ENCODE data around the gene SCN9A. TPM values are rescaled to one million over a fixed set of nuclear protein-coding genes. Genes with fewer than 3 reads are reported as not detected.

Gene SCN9A
- total RNA-seq, 2 experiments from 2014 or later, result not detected

- Histone ChIP-seq H3K9me3 (ENCODE audit: low read length) (no peaks in the 10 kb centered on the region), H3K4me1 (ENCODE audit: insufficient read depth, low read length, poor library complexity, severe bottlenecking) (no peaks in the 10 kb centered on the region), H3K27ac (ENCODE audit: low read depth, low read length, poor library complexity, severe bottlenecking) (no peak overlapping the region), H4K20me1 (ENCODE audit: insufficient read depth, low read length) (no peaks in the 10 kb centered on the region), H3K79me2 (ENCODE audit: insufficient read depth, low read depth, low read length) (no peaks in the 10 kb centered on the region), H2AFZ (ENCODE audit: low read length) (no peak overlapping the region), H3K4me3 (ENCODE audit: low read depth, low read length, poor library complexity, severe bottlenecking) (no peak overlapping the region), H3K4me2 (ENCODE audit: low read length) (no peak overlapping the region), H3K36me3 (ENCODE audit: insufficient read depth, low read length) (no peaks in the 10 kb centered on the region), H3K9me2 (ENCODE audit: insufficient read depth, low read length) (no peaks in the 10 kb centered on the region)
- intact Hi-C loops (cut with micrococcal nuclease; ENCODE audit: unreplicated experiment), result no loop called here
- BruUV-seq (replicated peaks), result no TSS peak
- DNase-seq (ENCODE audit: low spot score), result no peak
- TF ChIP-seq EZH2phosphoT487 (IDR thresholded peaks at IDR 0.05; ENCODE audit: borderline replicate concordance, low read depth, low read length), result no peak
- TF ChIP-seq, protein P1, sequence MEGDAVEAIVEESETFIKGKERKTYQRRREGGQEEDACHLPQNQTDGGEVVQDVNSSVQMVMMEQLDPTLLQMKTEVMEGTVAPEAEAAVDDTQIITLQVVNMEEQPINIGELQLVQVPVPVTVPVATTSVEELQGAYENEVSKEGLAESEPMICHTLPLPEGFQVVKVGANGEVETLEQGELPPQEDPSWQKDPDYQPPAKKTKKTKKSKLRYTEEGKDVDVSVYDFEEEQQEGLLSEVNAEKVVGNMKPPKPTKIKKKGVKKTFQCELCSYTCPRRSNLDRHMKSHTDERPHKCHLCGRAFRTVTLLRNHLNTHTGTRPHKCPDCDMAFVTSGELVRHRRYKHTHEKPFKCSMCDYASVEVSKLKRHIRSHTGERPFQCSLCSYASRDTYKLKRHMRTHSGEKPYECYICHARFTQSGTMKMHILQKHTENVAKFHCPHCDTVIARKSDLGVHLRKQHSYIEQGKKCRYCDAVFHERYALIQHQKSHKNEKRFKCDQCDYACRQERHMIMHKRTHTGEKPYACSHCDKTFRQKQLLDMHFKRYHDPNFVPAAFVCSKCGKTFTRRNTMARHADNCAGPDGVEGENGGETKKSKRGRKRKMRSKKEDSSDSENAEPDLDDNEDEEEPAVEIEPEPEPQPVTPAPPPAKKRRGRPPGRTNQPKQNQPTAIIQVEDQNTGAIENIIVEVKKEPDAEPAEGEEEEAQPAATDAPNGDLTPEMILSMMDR (conservative IDR thresholded peaks at IDR 0.05; ENCODE audit: low read length), result no peak
- POLR2A ChIA-PET, result interaction anchor here (0.8 kb wide), 1 partner anchor 55 kb away, joined by 3 read pairs; no protein-coding TSS in a partner anchor
- CTCF ChIA-PET (ENCODE audit: unreplicated experiment), result no interaction called here
These were observed 9.8 kb downstream of the SCN9A start for GRCh38 chr2:166365803-166366420.

GRCh38 chr2:166365239-166365638, 10.5 kb downstream of the SCN9A start:
- Histone ChIP-seq H3K36me3 (ENCODE audit: insufficient read depth, low read length) (no peaks in the 10 kb centered on the region), H2AFZ (ENCODE audit: low read length) (no peak overlapping the region), H3K4me1 (ENCODE audit: insufficient read depth, low read length, poor library complexity, severe bottlenecking) (no peaks in the 10 kb centered on the region), H3K27ac (ENCODE audit: low read depth, low read length, poor library complexity, severe bottlenecking) (no peak overlapping the region), H3K79me2 (ENCODE audit: insufficient read depth, low read depth, low read length) (no peaks in the 10 kb centered on the region), H3K4me2 (ENCODE audit: low read length) (no peak overlapping the region), H3K9me2 (ENCODE audit: insufficient read depth, low read length) (no peaks in the 10 kb centered on the region), H3K9me3 (ENCODE audit: low read length) (no peaks in the 10 kb centered on the region), H3K4me3 (ENCODE audit: low read depth, low read length, poor library complexity, severe bottlenecking) (no peak overlapping the region), H4K20me1 (ENCODE audit: insufficient read depth, low read length) (no peaks in the 10 kb centered on the region)
- no TSS peak for BruUV-seq (replicated peaks)
- TF ChIP-seq EZH2phosphoT487 (IDR thresholded peaks at IDR 0.05; ENCODE audit: borderline replicate concordance, low read depth, low read length), result no peak
- TF ChIP-seq, protein P1 (conservative IDR thresholded peaks at IDR 0.05; ENCODE audit: low read length), result no peak
- intact Hi-C loops (cut with micrococcal nuclease; ENCODE audit: unreplicated experiment), result no loop called here
- CTCF ChIA-PET (ENCODE audit: unreplicated experiment), result no interaction called here
- no peak for DNase-seq (ENCODE audit: low spot score)
- POLR2A ChIA-PET, result no interaction called here

DNA sequence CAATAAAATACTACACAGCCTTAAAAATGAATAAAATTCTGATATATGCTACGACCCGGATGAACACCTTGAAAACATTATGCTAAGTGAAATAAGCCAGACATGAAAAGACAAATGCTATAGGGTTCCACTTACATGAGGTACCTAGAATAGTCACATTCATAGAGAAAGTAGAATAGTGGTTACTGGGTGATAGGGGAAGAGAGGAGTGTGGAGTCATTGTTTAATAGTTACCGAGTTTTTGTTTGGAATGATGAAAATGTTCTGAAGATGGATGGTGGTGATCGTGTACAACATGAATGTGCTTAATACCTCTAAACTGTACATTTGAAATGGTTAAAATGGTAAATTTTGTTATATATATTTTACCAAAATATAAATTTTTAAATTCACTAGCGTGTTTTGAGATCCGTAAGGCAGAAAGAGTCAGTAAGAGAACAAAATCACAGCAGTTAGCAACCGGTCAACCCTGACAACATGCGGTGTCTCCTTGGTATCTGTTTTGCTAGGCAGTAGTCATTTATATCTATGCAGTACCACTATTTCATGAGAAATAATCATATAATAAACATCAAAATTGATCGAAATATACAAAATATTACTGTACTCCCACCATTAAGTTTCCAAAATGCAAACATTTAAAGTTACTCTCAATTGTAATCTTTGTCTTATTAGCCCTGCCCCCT, 11.1 kb downstream of the SCN9A start:
- DNase-seq (ENCODE audit: low spot score), result no peak
- ChIA-PET POLR2A (no interaction called here), CTCF (ENCODE audit: unreplicated experiment) (no interaction called here)
- H3K27ac ChIP-seq (ENCODE audit: low read depth, low read length, poor library complexity, severe bottlenecking), result no peak overlapping the region
- H3K9me3 ChIP-seq (ENCODE audit: low read length), result no peaks in the 10 kb centered on the region
- H3K79me2 ChIP-seq (ENCODE audit: insufficient read depth, low read depth, low read length), result no peaks in the 10 kb centered on the region
- no peaks in the 10 kb centered on the region for H4K20me1 ChIP-seq (ENCODE audit: insufficient read depth, low read length)
- no peak for TF ChIP-seq EZH2phosphoT487 (IDR thresholded peaks at IDR 0.05; ENCODE audit: borderline replicate concordance, low read depth, low read length)
- TF ChIP-seq, protein P1 (conservative IDR thresholded peaks at IDR 0.05; ENCODE audit: low read length), result no peak
- intact Hi-C loops (cut with micrococcal nuclease; ENCODE audit: unreplicated experiment), result no loop called here
- H3K4me1 ChIP-seq (ENCODE audit: insufficient read depth, low read length, poor library complexity, severe bottlenecking), result no peaks in the 10 kb centered on the region
- H3K4me3 ChIP-seq (ENCODE audit: low read depth, low read length, poor library complexity, severe bottlenecking), result no peak overlapping the region
- no peaks in the 10 kb centered on the region for H3K36me3 ChIP-seq (ENCODE audit: insufficient read depth, low read length)
- H2AFZ ChIP-seq (ENCODE audit: low read length), result no peak overlapping the region
- H3K9me2 ChIP-seq (ENCODE audit: insufficient read depth, low read length), result no peaks in the 10 kb centered on the region
- no peak overlapping the region for H3K4me2 ChIP-seq (ENCODE audit: low read length)
- no TSS peak for BruUV-seq (replicated peaks)

Data from OCI-LY7 (cell line).